CD4-positive, alpha-beta T cell treated with Interleukin-6 for 4 hours (primary cell): ENCODE results near the gene CUBN.
A peak's percentile ranks its signal among the peaks of the same experiment; 100 is the strongest.

ENCODE experiments used
- DNase-seq: peaks from one replicate; pipeline ENCODE4 v3.0.0-alpha.2; 2020; ENCODE audit warnings: mixed read lengths

Gene CUBN

DNA sequence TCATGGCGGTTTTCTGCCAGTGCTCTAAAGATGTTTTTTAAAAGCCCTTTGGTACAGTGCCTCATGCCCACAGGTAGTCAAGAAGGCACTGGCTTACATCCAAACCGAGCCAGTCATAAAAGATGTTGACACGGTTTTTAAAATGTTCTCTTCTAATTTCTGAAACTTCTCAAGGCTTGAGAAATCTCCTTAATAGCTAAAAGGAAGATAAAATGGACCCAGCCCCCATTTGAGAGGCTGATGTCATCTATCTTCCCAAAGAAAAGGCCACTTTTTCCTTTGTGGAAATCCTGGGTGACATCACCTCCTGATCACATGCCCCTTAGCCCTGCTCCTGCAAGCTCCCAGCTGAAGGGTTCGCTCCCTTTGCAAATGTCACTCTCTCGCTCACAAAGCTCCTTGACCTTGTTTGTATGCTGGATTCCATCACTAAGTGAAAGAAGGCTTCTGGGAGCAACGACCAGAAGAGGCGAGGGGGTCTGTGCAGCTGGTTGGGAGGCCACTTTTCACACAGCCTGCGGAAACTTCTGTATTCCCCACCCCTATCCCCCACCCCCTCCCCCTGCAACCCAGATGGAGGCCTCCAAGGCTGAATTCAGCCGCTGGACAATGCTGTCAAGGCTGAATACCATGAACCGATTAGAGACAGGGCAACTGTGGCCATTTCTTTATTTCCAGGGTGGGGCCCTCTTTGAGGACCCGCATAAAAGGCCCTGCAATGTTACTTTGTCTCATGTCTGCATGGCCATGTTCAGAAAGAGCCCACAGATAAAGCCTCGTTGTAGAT lies 122.8 kb downstream of the CUBN start:
- peak; percentile 46 for DNase-seq

DNA sequence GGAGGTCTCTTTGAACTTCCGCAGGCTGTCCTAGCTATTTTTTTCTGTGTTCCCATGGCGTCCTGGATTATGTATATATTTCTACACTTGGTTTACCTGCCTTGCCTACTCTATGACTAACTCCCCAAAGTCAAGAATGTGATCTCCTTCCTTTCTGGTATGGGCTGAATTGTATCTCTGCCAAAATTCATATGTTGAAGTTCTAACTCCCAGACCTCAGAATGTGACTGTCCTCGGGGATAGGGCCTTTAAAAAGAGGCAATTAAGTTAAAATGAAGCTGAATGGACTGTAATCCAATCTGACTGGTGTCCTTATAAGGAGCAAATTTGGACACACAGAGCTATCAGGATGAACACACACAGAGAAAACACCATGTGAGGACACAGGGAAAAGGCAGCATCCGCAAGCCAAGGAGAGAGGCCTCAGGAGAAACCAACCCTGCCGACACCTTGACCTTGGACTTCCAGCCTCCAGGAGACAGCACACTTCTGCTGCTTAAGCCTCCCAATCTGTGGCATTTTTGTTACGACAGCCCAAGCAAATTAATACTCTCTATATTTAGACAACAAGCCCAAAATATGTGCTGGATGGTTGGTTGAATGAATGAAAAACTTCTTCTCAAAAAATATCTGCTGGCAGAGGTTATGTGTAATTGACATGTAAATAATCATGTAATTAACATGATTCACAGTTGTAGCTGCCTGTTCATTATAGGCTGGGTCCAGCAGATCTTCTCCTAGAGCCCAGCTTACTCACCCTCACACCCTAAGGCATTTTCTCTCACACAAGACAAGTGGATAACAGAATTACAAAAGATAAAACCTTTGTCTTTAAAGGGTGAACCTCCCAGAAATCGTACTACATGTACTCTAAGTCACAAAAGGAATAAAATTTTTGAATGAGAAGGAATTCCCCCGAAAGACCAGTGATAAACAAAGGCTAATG lies 123.7 kb downstream of the CUBN start:
- DNase-seq: no peak

DNA sequence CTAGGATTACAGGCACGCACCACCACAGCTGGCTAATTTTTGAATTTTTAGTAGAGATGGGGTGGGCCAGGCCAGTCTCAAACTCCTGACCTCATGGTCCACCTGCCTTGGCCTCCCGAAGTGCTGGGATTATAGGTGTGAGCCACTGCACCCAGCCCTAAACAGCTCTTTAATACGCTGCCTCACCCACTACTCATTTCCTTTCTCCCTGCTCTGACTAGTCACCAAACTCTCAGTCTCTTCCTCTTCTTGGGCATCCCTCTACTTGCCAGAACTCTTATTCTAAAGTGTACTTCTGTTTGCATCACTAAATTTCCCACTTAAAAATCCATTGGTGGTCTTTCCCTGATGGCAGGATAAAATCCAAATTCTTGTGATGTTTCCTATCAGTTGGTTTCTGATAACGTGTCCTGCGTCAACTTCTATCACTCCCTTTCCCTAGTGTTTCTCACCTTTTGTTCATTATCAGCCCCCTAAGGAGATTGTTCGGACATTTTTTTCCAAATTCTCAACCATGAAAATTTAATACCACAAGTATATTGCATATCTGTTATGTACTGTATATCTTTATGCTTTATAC lies 124.7 kb downstream of the CUBN start:
- DNase-seq: no peak

DNA sequence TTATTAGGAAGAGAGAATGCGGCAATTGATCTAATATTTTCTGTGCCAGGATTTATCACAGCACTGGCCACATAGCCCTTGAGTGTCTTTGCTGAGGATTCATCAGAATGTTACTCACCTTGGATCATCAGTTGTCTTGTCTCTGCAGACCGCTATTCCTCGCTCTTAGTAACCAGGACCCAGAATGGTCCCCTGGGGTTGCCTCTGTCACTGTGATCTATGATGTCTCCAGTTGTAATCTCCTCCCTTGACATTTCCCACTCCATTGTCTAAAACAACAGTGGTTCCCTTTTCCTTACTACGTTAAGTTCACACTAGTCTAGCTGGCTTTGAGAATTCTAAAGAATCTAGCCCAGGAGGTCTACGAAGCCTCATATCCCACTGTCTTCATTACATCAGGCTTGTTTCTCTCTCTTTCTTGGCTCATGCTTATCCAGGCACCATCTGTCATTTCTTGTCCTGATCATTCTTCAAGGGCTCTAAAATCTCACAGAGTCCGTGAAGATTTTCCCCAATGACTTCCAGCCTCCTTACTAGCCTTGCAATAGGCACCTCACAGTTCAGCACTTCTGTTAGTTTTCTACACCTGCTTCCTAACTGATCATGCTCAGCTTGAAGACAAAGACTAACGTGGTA lies 125.8 kb downstream of the CUBN start:
- DNase-seq: no peak

- peak; percentile 80 for DNase-seq
Observed at GRCh38 chr10:17003151-17003550, 126.5 kb downstream of the CUBN start.

GRCh38 chr10:17001961-17002749 lies 127.5 kb downstream of the CUBN start:
- DNase-seq: peak; percentile 25

DNA sequence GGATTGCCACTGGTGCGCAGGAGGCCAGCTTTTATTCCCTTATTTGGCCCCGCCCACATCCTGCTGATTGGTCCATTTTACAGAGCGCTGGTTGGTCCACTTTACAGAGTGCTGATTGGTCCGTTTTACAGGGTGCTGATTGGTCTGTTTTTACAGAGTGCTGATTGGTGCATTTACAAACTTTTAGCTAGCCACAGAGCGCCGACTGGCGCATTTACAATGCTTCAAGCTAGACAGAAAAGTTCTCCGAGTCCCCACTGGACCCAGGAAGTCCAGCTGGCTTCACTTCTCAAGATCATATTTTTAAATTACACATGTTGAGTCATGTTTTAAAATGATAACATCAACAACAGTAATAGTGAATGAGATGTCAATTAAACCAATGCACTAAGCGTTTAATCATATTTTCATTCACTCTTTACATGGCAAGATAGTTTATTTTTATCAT lies 128.3 kb downstream of the CUBN start:
- DNase-seq: no peak

DNA sequence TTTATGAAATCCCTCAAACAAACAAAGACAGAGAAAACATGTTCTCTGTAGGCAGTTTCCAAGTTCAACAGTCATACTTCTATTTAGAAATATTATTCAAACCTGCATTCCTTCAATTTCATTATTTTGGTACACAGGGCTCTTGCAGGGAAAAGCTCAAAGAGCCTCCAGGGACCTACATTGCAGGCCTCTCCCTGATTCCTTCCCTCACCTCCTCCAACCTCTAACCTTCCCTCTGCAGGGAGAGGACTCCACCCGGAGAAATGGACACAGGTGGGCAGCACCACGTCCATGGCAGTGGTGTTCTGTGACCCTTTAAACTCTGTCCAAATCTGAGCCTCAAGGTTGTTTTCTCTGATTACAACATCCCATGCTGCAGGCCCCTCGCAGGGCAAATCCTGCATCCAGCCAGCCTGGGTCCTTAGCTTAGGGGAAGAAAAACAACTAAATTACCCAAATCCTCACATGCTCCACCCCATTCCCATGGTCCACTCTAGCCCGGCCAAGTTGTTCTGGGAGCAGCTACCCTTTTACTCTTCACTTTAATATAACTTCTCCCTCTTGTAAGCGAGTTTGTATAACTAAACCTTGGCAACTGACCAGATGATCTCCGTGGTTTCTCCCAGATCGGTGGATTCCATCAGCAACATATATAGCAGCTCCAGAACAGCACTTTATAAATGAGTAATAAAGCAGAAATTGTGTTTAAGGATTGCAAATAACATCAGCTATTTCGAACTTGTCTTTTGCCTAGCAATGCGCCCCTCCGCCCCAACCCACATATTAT lies 129.8 kb downstream of the CUBN start:
- DNase-seq: no peak

DNA sequence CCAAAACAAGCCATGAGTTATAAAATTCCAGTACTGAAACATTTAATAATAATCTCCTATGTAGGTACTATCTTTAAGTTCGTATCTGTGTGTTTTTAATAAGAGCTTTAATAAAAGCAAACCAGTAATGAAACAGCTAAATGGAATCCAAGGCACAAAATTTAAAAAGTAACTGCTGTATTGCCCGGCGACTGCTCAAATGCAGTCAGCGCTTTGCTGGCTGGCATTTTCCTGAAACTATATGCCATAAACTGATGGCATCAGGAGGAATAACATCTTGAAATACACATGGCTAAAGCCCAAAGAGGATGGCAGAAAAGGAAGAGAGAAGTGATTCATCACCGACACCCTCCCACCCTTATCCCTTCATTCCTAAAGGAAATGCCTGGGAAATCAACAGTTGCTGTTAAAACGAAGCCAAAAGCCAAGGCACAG lies 133.1 kb downstream of the CUBN start:
- no peak for DNase-seq

DNA sequence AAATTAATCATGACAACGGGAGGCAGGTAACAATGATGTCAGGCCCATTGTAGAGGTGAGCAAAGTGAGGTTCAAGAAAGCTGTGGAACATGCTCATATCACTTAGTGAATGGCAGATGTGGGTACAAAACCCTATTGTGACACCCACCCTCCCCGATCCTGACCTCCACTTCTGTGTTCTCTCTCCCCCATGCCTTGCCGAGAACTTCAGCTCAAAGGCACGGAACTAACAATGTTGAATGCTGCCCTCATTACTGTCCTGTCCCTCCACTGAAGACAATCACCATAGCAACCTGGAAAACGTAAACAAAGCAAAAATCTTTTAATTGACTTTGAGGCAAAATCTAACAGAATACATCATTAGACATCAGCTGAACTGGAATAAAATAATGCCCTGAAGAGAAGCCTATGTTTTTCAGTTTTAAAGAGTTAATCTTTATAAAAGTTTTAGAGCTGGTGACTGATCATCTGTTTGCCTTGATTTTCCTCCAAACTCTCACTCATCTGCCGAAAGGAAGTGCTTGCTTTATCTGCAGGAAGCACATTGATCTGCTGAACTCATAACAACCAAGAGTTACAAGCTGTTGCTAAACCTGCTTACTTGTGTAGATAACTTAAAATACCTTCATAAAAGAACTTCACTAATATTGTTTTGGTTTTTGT lies 133.6 kb downstream of the CUBN start:
- peak; percentile 19 for DNase-seq

DNA sequence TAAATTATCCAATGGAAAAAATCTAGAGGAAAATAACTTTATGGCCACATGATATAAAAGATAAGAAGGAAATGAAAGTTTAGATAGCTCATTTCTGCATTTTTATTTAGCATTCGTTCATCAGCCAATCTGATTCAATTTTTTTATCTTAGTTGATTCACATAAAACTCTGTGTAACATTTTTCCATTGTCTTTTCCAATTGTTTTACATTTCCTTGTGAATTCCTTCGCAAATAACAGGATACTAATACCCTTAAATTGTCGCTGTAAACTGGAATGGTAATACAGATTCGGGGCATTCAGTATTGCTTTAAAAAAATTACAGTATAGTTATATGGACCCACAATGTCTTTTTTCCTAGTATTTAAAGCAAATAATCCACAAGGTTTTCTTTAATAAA lies 136.4 kb downstream of the CUBN start:
- no peak for DNase-seq

GRCh38 chr10:16992611-16993119 lies 136.9 kb downstream of the CUBN start:
- DNase-seq: no peak

DNA sequence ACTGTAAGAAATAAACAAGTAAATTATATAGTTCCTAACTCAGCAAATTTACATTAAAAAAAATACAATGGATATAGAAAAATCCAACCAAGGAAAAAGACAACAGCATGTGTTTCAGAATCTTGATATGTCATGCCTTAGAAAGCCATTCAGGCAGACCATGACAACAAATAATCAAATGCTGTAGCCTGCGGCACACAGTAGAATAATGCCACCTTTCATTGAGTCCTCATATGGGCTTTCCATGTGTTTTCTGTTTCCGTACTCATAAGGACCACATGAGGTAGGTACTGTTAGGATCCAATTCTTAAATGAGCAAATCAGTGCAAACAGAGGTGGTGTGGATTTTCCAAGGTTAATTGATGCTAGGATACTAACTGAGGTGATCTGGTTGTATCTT lies 138.6 kb downstream of the CUBN start:
- DNase-seq: no peak

DNA sequence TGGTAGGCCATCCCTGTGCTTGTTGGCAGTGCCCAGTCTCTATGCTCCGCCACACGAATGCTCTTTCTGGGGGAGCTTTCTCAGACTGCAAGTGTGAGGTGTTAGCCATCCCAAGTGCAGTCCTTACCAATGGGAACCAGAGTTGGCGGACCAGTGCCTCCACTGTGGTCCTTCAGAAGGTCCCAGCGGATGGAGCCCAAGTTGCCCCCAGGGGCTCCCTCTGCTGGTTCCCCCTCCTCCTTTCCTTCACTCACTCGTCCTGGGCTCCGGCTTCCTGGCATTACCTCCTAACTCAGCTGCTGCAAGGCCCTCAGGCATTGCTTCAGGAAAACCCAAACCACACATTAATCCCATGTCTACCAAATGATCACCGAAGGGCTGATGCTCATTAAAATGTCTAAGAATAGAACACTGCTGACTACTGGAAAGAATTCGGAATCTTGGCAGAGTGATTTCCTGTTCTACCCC lies 139.8 kb downstream of the CUBN start:
- no peak for DNase-seq

GRCh38 chr10:16988900-16989299 lies 140.7 kb downstream of the CUBN start:
- DNase-seq: no peak

DNA sequence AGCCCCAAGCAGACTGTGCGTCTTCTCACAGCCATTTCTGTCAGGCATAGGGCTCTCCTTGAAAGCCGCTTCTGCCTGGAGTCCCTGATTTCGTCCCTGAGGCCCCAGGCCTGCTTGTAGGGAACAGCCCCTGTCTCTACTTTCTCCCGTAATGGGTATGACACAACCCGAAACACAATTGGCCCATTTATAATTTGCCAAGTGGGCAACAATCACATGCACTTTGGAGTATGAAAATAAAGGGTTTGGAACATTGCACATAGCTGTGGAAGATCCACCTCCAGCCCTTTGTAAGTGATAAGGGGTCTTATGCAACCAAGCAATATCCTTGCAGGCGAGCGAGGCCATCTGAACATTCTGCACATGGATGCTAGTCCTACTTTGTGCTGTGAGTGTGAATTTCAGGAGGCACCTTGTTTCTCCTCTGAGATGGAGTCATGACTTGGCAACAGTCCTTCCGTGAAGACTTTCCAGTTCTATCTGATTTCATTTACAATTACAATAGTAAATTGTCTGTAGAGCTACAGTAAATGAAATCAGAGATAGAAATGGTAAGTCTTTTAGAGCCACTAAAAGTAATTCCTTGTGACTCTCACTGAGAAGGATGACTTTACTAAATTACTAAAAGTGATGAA lies 141.5 kb downstream of the CUBN start:
- DNase-seq: no peak

DNA sequence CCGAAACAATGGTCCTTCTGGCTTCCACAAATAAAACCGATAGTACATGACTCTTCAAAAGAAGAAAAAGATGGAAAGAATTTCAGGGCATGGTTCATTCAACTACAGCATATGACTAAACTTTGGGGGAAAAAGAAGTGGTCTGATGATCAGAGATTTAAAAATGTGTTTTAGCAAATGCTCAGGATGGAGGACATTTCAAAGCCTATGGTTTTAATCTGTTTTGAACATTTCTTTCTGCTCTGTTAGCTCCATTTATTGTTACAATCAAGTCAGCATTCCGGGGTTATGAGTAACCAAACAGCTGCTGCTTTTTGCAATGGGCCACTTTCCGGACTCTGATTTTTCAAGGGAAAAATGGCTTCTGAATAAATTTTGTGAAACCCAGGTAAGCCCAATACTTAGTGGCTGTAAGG lies 142.4 kb downstream of the CUBN start:
- DNase-seq: no peak

DNA sequence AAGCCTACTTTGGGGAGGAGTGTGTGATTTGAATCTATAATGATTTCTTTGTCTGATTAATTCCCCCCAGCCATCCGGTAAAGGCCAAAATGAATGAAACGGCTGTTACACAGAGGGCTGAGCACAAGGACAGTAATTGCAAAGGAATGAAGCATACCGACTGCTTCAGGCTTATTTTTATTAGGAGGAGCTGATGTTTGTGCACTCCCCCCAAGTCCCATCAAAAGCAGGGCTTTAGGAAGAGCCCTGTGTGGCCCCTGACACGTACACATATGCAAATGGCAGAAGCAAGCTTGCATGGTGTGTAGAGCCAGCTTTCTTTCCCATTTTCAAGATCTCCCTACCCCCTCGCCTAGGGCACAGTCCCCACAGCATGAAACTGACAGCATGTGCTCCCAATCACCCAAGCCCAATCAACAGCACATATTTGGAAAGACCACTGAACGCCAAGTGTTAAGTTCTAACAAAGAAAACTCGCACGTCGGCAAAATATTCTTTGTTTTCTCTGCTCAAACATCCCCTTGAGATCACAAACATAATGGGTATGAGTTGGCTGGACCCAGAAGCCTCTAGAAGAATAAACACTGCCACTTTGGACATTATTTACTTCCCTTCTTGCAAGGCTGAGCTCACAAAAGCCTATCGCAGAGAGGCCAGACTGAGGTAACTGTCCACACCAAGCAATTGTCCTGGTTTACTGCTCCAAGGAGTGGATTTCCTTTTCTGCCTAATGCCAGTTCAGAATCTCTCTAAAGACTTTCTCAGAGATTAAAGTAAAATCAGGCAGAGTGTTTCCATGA lies 143.0 kb downstream of the CUBN start:
- no peak for DNase-seq

DNA sequence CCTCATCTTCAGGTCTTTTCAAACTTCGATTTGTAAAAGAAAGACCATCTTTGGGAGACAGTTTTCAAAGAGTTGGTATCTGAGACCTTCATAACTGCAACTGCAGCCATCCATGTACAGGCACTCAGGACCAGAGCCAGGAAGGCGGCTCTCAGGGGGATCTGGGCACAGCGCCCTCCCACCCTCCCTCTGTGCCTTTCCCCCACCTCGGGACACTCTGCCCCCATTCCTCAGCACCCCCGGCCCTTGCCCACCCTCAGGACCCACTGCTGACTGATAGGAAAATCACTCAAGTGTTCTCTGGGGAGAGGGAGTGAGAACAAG lies 143.6 kb downstream of the CUBN start:
- DNase-seq: no peak
